Measurements from ENCODE around the gene DQX1. TPM values are rescaled to one million over a fixed set of nuclear protein-coding genes. Genes with fewer than 3 reads are reported as not detected.

The DQX1 gene
- total and polyA plus RNA-seq, 9 of the 15 experiments (the other 6 are each of a cell fraction or from before 2014, with no cell fraction given): 0.04 to 0.38 (median 0.18) TPM; not detected in 1

DNA sequence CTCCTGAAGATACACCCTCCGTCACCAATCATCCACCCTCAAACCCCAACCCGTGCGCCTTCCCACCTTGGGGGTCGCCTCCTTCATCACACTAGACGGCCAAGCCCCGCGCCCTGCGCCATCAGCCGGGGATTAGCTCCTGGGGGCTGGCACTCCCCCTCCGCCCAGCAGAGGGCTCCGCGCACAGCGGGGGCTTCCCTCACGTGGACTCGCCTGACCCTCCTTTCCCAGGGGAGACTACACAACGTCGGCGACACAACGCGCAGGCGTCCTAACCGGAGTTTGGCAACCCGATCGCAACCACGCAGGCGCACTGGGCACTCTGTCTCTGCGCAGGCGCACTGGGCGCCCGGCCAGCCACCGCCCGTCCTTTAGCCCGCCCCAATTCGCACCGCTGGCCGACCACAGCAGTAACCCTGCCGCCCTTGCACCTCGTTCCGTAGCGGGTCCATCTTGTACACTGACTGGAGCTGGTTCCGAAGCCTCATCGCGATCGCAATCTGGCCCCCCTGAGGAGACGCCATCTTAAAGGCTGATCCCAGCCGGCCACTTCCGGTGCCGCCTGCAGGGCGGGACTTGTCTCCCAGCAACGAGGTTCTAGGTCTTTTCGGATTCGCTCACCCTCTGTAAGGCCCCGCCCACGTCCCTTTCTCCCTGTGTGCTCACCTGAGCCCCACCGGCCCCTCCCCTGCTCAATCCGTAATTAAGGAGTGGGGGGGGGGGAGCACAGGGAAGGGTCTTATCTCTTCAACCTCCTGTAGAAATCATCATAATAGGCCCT is 18.7 kb downstream of the DQX1 start, which contains the start of gene PCGF1 (continued):
- TF ChIP-seq ZFP91 (CRISPR knock-in tag; IDR thresholded peaks at IDR 0.05) (no peak), MAFG (tag; conservative IDR thresholded peaks at IDR 0.05) (no peak), MCM5 (IDR thresholded peaks at IDR 0.05; ENCODE audit: low read depth) (no peak), ETV5 (CRISPR knock-in tag; IDR thresholded peaks at IDR 0.05; ENCODE audit: low read depth) (peak; percentile 67), ZNF23 (CRISPR knock-in tag; IDR thresholded peaks at IDR 0.05) (no peak), PTTG1 (tag; IDR thresholded peaks at IDR 0.05; ENCODE audit: low read depth) (no peak), ZSCAN29 (IDR thresholded peaks at IDR 0.05) (no peak), PHF21A (IDR thresholded peaks at IDR 0.05; ENCODE audit: borderline replicate concordance, low read depth) (peak; percentile 13; the same call in 1 of the 2 replicates), ETS2 (tag; IDR thresholded peaks at IDR 0.05; ENCODE audit: borderline replicate concordance, poor library complexity, severe bottlenecking) (no peak), NBN (IDR thresholded peaks at IDR 0.05; ENCODE audit: low read depth) (0 out of 2 replicates have a peak, but pooled peaks have one; percentile 22), RBM22 (IDR thresholded peaks at IDR 0.05; ENCODE audit: low read depth, low read length, poor library complexity, severe bottlenecking) (peak; percentile 78), ETV1 (tag; conservative IDR thresholded peaks at IDR 0.05; ENCODE audit: low read depth) (peak; percentile 70), REST (IDR thresholded peaks at IDR 0.05; ENCODE audit: borderline replicate concordance) (peak; percentile 10; the same call in 1 of the 2 replicates), REST (CRISPR knock-in tag; IDR thresholded peaks at IDR 0.05; ENCODE audit: low read depth) (0 out of 2 replicates have a peak, but pooled peaks have one; percentile 28), PPARD (CRISPR knock-in tag; IDR thresholded peaks at IDR 0.05) (no peak), MTF1 (CRISPR knock-in tag; IDR thresholded peaks at IDR 0.05; ENCODE audit: borderline replicate concordance) (no peak)
- TF ChIP-seq, protein P1, sequence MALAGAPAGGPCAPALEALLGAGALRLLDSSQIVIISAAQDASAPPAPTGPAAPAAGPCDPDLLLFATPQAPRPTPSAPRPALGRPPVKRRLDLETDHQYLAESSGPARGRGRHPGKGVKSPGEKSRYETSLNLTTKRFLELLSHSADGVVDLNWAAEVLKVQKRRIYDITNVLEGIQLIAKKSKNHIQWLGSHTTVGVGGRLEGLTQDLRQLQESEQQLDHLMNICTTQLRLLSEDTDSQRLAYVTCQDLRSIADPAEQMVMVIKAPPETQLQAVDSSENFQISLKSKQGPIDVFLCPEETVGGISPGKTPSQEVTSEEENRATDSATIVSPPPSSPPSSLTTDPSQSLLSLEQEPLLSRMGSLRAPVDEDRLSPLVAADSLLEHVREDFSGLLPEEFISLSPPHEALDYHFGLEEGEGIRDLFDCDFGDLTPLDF (CRISPR knock-in tag; IDR thresholded peaks at IDR 0.05): 0 out of 2 replicates have a peak, but pooled peaks have one; percentile 25

Measured in K562 (cell line).